Measurements from ENCODE around the gene HAPLN2.

Gene HAPLN2

GRCh38 chr1:156579472-156579871, 39.7 kb upstream of the HAPLN2 start, which contains the start of gene TTC24:
TTC24 (plus strand) TSS chr1:156579723; CDS start chr1:156581365, 1,642 bp downstream.
- Histone ChIP-seq H3K9ac (ENCODE audit: low read depth, low read length, poor library complexity) (no peak within 1 kb of the TSS), H2BK120ac (ENCODE audit: low read depth, low read length) (no peak within 1 kb of the TSS), H3K4me3 (ENCODE audit: low read length in 2 of 2) (no peak within 1 kb of the TSS), H3K4me2 (ENCODE audit: insufficient read depth, low read length, poor library complexity, severe bottlenecking) (no peak within 1 kb of the TSS), H3K27ac (replicated peaks; ENCODE audit: low read length) (no peak within 1 kb of the TSS), H3K36me3 (replicated peaks in 1 of 2; ENCODE audit: control insufficient read depth in 2 of 2, insufficient read depth in 2 of 2, low read length in 2 of 2) (no peaks in the 10 kb centered on the region), H2BK15ac (ENCODE audit: low read length) (no peak within 1 kb of the TSS), H2BK5ac (ENCODE audit: low read length) (no peak within 1 kb of the TSS), H3K14ac (ENCODE audit: low read length) (no peak within 1 kb of the TSS), H3K18ac (ENCODE audit: low read length) (no peak within 1 kb of the TSS), H4K8ac (ENCODE audit: low read depth, low read length) (no peak within 1 kb of the TSS), H3K27me3 (ENCODE audit: control insufficient read depth in 3 of 3, insufficient read depth in 3 of 3, low read depth in 1 of 3, low read length in 3 of 3) (peaks cover 0 to 46% (median 0%) of the 10 kb centered on the region in 3 experiments), H2AK5ac (ENCODE audit: low read depth, low read length) (no peak within 1 kb of the TSS), H3K4me1 (ENCODE audit: control insufficient read depth in 2 of 2, insufficient read depth in 1 of 2, low read depth in 1 of 2, low read length in 2 of 2) (peaks cover 0 to 1% of the 10 kb centered on the region in 2 donors), H2BK12ac (ENCODE audit: low read length) (no peak within 1 kb of the TSS), H3K4ac (ENCODE audit: low read length) (no peak within 1 kb of the TSS), H3K23ac (ENCODE audit: low read depth, low read length, poor library complexity) (no peak within 1 kb of the TSS), H3K79me1 (ENCODE audit: low read depth, low read length) (no peaks in the 10 kb centered on the region), H3K9me3 (replicated peaks in 1 of 2; ENCODE audit: control insufficient read depth in 2 of 2, insufficient read depth in 1 of 2, low read depth in 1 of 2, low read length in 2 of 2) (no peaks in the 10 kb centered on the region), H2AFZ (ENCODE audit: low read length) (no peak within 1 kb of the TSS), H4K91ac (ENCODE audit: low read depth, low read length, poor library complexity) (no peak within 1 kb of the TSS)
- no peak for DNase-seq (ENCODE audit: low spot score)
- WGBS, 2 donors (ENCODE audit: extremely low coverage in 2 of 2, insufficient read length in 2 of 2, insufficient replicate concordance in 1 of 2), result no CpG with 5 or more reads among the region's 5 CpGs

GRCh38 chr1:156581661-156582387, 37.4 kb upstream of the HAPLN2 start:
- no peak overlapping the region for H3K14ac ChIP-seq (ENCODE audit: low read length)
- DNase-seq (ENCODE audit: low spot score), result no peak
- H3K4ac ChIP-seq (ENCODE audit: low read length), result no peak overlapping the region
- H2BK15ac ChIP-seq (ENCODE audit: low read length), result no peak overlapping the region
- H2BK12ac ChIP-seq (ENCODE audit: low read length), result no peak overlapping the region
- no peak overlapping the region for H2AK5ac ChIP-seq (ENCODE audit: low read depth, low read length)
- peaks cover 0 to 59% (median 2%) of the 10 kb centered on the region in 3 experiments for H3K27me3 ChIP-seq (ENCODE audit: control insufficient read depth in 3 of 3, insufficient read depth in 3 of 3, low read depth in 1 of 3, low read length in 3 of 3)
- H3K18ac ChIP-seq (ENCODE audit: low read length), result no peak overlapping the region
- no peaks in the 10 kb centered on the region for H3K9me3 ChIP-seq (replicated peaks in 1 of 2; ENCODE audit: control insufficient read depth in 2 of 2, insufficient read depth in 1 of 2, low read depth in 1 of 2, low read length in 2 of 2)
- no peak overlapping the region for H2BK5ac ChIP-seq (ENCODE audit: low read length)
- H3K4me3 ChIP-seq (ENCODE audit: low read length in 2 of 2), result no peak overlapping the region
- H3K27ac ChIP-seq (replicated peaks; ENCODE audit: low read length), result no peak overlapping the region
- peak overlapping the region; percentile 58 for H2AFZ ChIP-seq (ENCODE audit: low read length)
- no peak overlapping the region for H3K4me2 ChIP-seq (ENCODE audit: insufficient read depth, low read length, poor library complexity, severe bottlenecking)
- no peak overlapping the region for H3K9ac ChIP-seq (ENCODE audit: low read depth, low read length, poor library complexity)
- H4K91ac ChIP-seq (ENCODE audit: low read depth, low read length, poor library complexity), result no peak overlapping the region
- no peaks in the 10 kb centered on the region for H3K36me3 ChIP-seq (replicated peaks in 1 of 2; ENCODE audit: control insufficient read depth in 2 of 2, insufficient read depth in 2 of 2, low read length in 2 of 2)
- no CpG with 5 or more reads among the region's 21 CpGs for WGBS, 2 donors (ENCODE audit: extremely low coverage in 2 of 2, insufficient read length in 2 of 2, insufficient replicate concordance in 1 of 2)
- peaks cover 0 to 1% of the 10 kb centered on the region in 2 donors for H3K4me1 ChIP-seq (ENCODE audit: control insufficient read depth in 2 of 2, insufficient read depth in 1 of 2, low read depth in 1 of 2, low read length in 2 of 2)
- H2BK120ac ChIP-seq (ENCODE audit: low read depth, low read length), result no peak overlapping the region
- no peak overlapping the region for H3K23ac ChIP-seq (ENCODE audit: low read depth, low read length, poor library complexity)
- H3K79me1 ChIP-seq (ENCODE audit: low read depth, low read length), result no peaks in the 10 kb centered on the region
- H4K8ac ChIP-seq (ENCODE audit: low read depth, low read length), result no peak overlapping the region

- H3K4me2 ChIP-seq (ENCODE audit: insufficient read depth, low read length, poor library complexity, severe bottlenecking), result no peak overlapping the region
- no peaks in the 10 kb centered on the region for H3K9me3 ChIP-seq (replicated peaks in 1 of 2; ENCODE audit: control insufficient read depth in 2 of 2, insufficient read depth in 1 of 2, low read depth in 1 of 2, low read length in 2 of 2)
- H3K36me3 ChIP-seq (replicated peaks in 1 of 2; ENCODE audit: control insufficient read depth in 2 of 2, insufficient read depth in 2 of 2, low read length in 2 of 2), result no peaks in the 10 kb centered on the region
- H2BK120ac ChIP-seq (ENCODE audit: low read depth, low read length), result no peak overlapping the region
- peaks cover 0 to 64% (median 2%) of the 10 kb centered on the region in 3 experiments for H3K27me3 ChIP-seq (ENCODE audit: control insufficient read depth in 3 of 3, insufficient read depth in 3 of 3, low read depth in 1 of 3, low read length in 3 of 3)
- no peak overlapping the region for H4K8ac ChIP-seq (ENCODE audit: low read depth, low read length)
- H2BK5ac ChIP-seq (ENCODE audit: low read length), result no peak overlapping the region
- no peak overlapping the region for H3K18ac ChIP-seq (ENCODE audit: low read length)
- WGBS, 2 donors (ENCODE audit: extremely low coverage in 2 of 2, insufficient read length in 2 of 2, insufficient replicate concordance in 1 of 2), result no CpG with 5 or more reads among the region's 9 CpGs
- no peak overlapping the region for H2AK5ac ChIP-seq (ENCODE audit: low read depth, low read length)
- no peak overlapping the region for H3K4me3 ChIP-seq (ENCODE audit: low read length in 2 of 2)
- no peak overlapping the region for H3K14ac ChIP-seq (ENCODE audit: low read length)
- peak overlapping the region; percentile 58 for H2AFZ ChIP-seq (ENCODE audit: low read length)
- H3K23ac ChIP-seq (ENCODE audit: low read depth, low read length, poor library complexity), result no peak overlapping the region
- no peak overlapping the region for H3K9ac ChIP-seq (ENCODE audit: low read depth, low read length, poor library complexity)
- no peak overlapping the region for H4K91ac ChIP-seq (ENCODE audit: low read depth, low read length, poor library complexity)
- peaks cover 0 to 1% of the 10 kb centered on the region in 2 donors for H3K4me1 ChIP-seq (ENCODE audit: control insufficient read depth in 2 of 2, insufficient read depth in 1 of 2, low read depth in 1 of 2, low read length in 2 of 2)
- no peak overlapping the region for H2BK15ac ChIP-seq (ENCODE audit: low read length)
- no peak overlapping the region for H3K27ac ChIP-seq (replicated peaks; ENCODE audit: low read length)
- H3K4ac ChIP-seq (ENCODE audit: low read length), result no peak overlapping the region
- no peaks in the 10 kb centered on the region for H3K79me1 ChIP-seq (ENCODE audit: low read depth, low read length)
- DNase-seq (ENCODE audit: low spot score), result no peak
- H2BK12ac ChIP-seq (ENCODE audit: low read length), result no peak overlapping the region
Measured at GRCh38 chr1:156582388-156583017, 36.7 kb upstream of the HAPLN2 start.

All from neuronal stem cell (in vitro differentiated cells).